ENCODE results near the gene UBE2E3.
"Not testable (repeated sequence)": the region's sequence is repeated elsewhere in the genome, so short reads cannot be mapped to it uniquely, and the experiment has no call there.

Gene UBE2E3

DNA sequence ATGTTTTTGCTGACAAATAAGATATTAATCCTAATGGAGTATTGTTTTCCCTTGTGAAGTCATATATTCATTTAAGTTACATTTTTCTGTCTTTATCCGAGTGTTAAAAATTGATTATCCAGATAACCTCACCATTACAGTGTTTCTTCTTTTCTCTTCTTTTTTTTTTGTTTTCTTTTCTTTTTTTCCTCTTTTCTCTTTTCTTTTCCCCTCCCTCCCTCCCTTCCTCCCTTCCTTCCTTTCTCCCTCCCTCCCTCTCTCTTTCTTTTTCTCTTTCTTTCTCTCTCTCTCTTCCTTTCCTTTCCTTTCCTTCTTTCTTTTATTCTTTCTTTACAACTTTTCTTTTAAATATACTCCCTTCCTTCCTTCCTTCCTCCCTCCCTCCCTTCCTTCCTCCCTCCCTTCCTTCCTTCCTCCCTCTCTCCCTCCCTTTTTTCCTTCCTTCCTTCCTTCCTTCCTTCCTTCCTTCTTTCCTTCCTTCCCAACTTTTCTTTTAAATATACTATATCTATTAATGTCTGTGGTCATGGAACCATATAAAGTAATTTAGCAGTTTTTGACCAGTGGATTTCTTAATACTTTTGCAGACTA lies 40.9 kb downstream of the UBE2E3 start:
- Histone ChIP-seq H3K9ac (ENCODE audit: low read depth in 1 of 2, low read length in 2 of 2) (no peak overlapping the region), H3K27ac (ENCODE audit: low read depth in 2 of 2, low read length in 2 of 2) (no peak overlapping the region), H3K4me1 (ENCODE audit: control insufficient read depth in 2 of 2, insufficient read depth in 2 of 2, low read length in 2 of 2) (no peaks in the 10 kb centered on the region), H3K4me3 (ENCODE audit: low read length in 2 of 2) (no peak overlapping the region), H3K9me3 (ENCODE audit: control insufficient read depth in 2 of 2, low read length in 2 of 2) (no peaks in the 10 kb centered on the region), H3K36me3 (ENCODE audit: control insufficient read depth in 2 of 2, insufficient read depth in 2 of 2, low read length in 2 of 2) (no peaks in the 10 kb centered on the region), H3K27me3 (ENCODE audit: control insufficient read depth in 2 of 2, insufficient read depth in 2 of 2, low read length in 2 of 2) (no peaks in the 10 kb centered on the region)

DNA sequence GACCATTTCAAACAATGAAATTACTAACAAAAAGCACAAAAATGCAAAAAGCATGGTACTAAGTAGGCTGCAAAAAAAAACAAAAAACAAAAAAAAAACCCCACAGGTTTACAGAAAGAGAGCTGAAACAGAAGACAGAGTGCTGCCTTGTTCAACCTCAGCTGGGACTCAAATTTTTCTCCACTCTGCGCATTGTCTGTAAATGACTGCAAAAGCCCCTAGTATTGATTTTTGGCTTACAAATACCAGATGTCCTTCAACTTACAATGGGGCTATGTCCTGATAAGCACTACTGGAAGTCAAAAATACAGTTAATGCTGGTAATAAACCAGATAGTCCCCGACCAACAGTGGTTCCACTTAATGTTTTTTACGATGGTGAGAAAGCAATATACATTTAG lies 42.2 kb downstream of the UBE2E3 start:
- H3K36me3 ChIP-seq (ENCODE audit: control insufficient read depth in 2 of 2, insufficient read depth in 2 of 2, low read length in 2 of 2): no peaks in the 10 kb centered on the region
- H3K9ac ChIP-seq (ENCODE audit: low read depth in 1 of 2, low read length in 2 of 2): no peak overlapping the region
- no peak overlapping the region for H3K4me3 ChIP-seq (ENCODE audit: low read length in 2 of 2)
- no peaks in the 10 kb centered on the region for H3K27me3 ChIP-seq (ENCODE audit: control insufficient read depth in 2 of 2, insufficient read depth in 2 of 2, low read length in 2 of 2)
- H3K4me1 ChIP-seq (ENCODE audit: control insufficient read depth in 2 of 2, insufficient read depth in 2 of 2, low read length in 2 of 2): no peaks in the 10 kb centered on the region
- H3K27ac ChIP-seq (ENCODE audit: low read depth in 2 of 2, low read length in 2 of 2): no peak overlapping the region
- no peaks in the 10 kb centered on the region for H3K9me3 ChIP-seq (ENCODE audit: control insufficient read depth in 2 of 2, low read length in 2 of 2)

DNA sequence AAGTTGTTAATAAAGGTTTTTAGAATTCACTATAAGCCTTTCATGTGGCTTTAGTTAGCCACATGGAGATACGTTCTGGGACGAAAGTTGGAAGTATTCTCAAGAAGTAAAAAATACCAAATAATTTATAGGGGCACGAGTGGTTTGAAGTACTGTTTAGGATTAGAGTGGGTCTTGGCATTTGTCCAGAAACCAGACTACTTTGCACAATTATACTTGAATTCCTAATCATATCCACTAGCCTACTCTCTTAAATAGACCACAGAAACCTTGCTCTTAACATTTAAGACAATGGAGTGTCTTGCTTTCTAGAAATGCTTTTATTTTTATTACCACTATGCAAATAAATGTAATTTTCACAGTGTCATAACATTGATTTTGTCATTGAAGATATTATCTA lies 44.6 kb downstream of the UBE2E3 start:
- Histone ChIP-seq H3K27me3 (ENCODE audit: control insufficient read depth in 2 of 2, insufficient read depth in 2 of 2, low read length in 2 of 2) (no peaks in the 10 kb centered on the region), H3K36me3 (ENCODE audit: control insufficient read depth in 2 of 2, insufficient read depth in 2 of 2, low read length in 2 of 2) (no peaks in the 10 kb centered on the region), H3K4me3 (ENCODE audit: low read length in 2 of 2) (no peak overlapping the region), H3K9me3 (ENCODE audit: control insufficient read depth in 2 of 2, low read length in 2 of 2) (no peaks in the 10 kb centered on the region), H3K27ac (ENCODE audit: low read depth in 2 of 2, low read length in 2 of 2) (no peak overlapping the region), H3K9ac (ENCODE audit: low read depth in 1 of 2, low read length in 2 of 2) (no peak overlapping the region), H3K4me1 (ENCODE audit: control insufficient read depth in 2 of 2, insufficient read depth in 2 of 2, low read length in 2 of 2) (no peaks in the 10 kb centered on the region)

DNA sequence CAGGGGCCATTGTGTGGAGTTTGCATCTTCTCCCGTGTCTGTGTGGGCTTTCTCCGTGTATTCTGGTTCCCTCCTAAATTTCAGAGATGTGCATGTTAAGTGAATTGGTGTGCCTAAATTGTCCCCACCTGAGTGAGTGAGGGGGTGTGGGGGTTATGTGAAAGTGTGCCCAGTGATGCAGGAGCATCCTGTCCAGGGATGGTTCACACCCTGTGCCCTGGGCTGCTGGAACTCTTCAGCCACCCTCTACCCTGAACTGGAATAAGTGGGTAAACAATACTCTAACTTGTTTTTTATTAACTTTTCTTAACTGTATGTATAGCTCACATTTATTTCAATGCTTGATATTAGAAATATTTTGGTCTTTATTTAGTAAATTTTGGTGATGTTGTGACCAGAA lies 56.0 kb downstream of the UBE2E3 start:
- Histone ChIP-seq H3K27me3 (ENCODE audit: control insufficient read depth in 2 of 2, insufficient read depth in 2 of 2, low read length in 2 of 2) (no peaks in the 10 kb centered on the region), H3K4me3 (ENCODE audit: low read length in 2 of 2) (no peak overlapping the region), H3K4me1 (ENCODE audit: control insufficient read depth in 2 of 2, insufficient read depth in 2 of 2, low read length in 2 of 2) (no peaks in the 10 kb centered on the region), H3K9me3 (ENCODE audit: control insufficient read depth in 2 of 2, low read length in 2 of 2) (no peaks in the 10 kb centered on the region), H3K9ac (ENCODE audit: low read depth in 1 of 2, low read length in 2 of 2) (no peak overlapping the region), H3K27ac (ENCODE audit: low read depth in 2 of 2, low read length in 2 of 2) (no peak overlapping the region), H3K36me3 (ENCODE audit: control insufficient read depth in 2 of 2, insufficient read depth in 2 of 2, low read length in 2 of 2) (no peaks in the 10 kb centered on the region)

DNA sequence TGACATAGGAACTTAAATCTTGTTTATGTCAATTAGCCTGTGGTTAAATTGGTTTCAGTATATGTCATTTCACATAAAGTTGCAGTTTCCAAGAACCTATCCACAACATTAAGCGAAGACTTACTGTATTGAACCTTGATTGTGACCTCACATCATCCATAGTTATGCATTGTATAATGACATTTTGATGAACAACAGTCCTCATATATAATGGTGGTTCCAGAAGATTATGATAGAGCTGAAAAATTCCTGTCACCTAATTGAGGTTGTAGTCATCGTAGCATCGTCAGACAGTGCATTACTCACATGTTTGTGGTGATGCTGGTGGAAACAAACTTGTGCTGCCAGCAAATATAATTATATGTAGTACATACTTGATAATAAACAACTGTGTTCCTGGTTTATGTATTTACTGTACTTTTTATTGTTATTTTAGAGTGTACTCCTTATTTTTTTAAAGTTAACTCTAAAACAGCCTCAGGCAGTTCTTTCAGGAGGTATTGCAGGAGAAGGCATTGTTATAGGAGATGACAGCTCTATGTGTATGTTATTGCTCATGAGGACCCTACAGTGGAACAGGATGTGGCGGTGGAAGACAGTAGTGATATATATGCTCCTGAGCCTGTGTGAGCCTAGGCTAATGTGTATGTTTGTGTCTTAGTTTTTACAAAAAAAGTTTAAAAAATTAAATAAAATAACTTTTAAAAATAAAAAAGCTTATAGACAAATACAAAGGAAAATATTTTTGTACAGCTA lies 56.6 kb downstream of the UBE2E3 start:
- Histone ChIP-seq H3K4me3 (ENCODE audit: low read length in 2 of 2) (no peak overlapping the region), H3K36me3 (ENCODE audit: control insufficient read depth in 2 of 2, insufficient read depth in 2 of 2, low read length in 2 of 2) (no peaks in the 10 kb centered on the region), H3K27me3 (ENCODE audit: control insufficient read depth in 2 of 2, insufficient read depth in 2 of 2, low read length in 2 of 2) (no peaks in the 10 kb centered on the region), H3K9ac (ENCODE audit: low read depth in 1 of 2, low read length in 2 of 2) (no peak overlapping the region), H3K9me3 (ENCODE audit: control insufficient read depth in 2 of 2, low read length in 2 of 2) (no peaks in the 10 kb centered on the region), H3K4me1 (ENCODE audit: control insufficient read depth in 2 of 2, insufficient read depth in 2 of 2, low read length in 2 of 2) (no peaks in the 10 kb centered on the region), H3K27ac (ENCODE audit: low read depth in 2 of 2, low read length in 2 of 2) (no peak overlapping the region)

DNA sequence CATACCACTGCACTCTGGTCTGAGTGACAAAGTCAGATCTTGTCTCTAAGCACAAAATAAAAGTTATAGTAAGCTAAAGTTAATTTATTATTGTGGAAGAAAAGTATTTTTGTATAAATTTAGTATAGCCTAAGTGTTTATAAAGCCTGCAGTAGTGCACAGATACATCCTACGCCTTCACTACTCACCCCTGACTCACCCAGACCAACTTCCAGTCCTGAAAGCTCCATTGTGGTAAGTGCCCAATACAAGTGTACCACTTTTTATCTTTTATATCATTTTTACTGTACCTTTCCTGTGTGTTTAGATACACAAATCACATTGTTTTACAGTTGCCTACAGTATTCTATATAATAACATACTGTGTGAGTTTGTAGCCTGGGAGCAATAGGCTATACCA lies 57.5 kb downstream of the UBE2E3 start:
- H3K27ac ChIP-seq (ENCODE audit: low read depth in 2 of 2, low read length in 2 of 2): no peak overlapping the region
- no peak overlapping the region for H3K9ac ChIP-seq (ENCODE audit: low read depth in 1 of 2, low read length in 2 of 2)
- H3K36me3 ChIP-seq (ENCODE audit: control insufficient read depth in 2 of 2, insufficient read depth in 2 of 2, low read length in 2 of 2): no peaks in the 10 kb centered on the region
- H3K27me3 ChIP-seq (ENCODE audit: control insufficient read depth in 2 of 2, insufficient read depth in 2 of 2, low read length in 2 of 2): no peaks in the 10 kb centered on the region
- H3K9me3 ChIP-seq (ENCODE audit: control insufficient read depth in 2 of 2, low read length in 2 of 2): no peaks in the 10 kb centered on the region
- H3K4me1 ChIP-seq (ENCODE audit: control insufficient read depth in 2 of 2, insufficient read depth in 2 of 2, low read length in 2 of 2): no peaks in the 10 kb centered on the region
- H3K4me3 ChIP-seq (ENCODE audit: low read length in 2 of 2): no peak overlapping the region

DNA sequence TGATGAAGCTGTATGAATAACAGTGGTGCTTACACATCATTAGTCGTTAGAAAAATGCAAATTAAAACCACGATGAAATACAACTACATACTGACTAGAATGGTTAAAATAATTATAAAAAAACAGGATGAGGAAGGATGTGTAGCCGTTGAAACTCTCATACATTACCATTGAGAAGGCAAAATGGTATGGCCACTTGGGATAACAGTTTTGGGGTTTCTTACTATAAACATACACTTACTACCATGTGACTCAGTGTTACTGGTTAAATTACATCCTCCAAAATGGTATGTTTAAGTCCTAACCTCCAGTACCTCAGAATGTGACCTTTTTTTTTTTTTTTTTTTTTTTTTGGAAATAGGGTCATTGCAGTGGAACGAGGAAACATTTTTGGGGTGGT lies 58.4 kb downstream of the UBE2E3 start:
- H3K9me3 ChIP-seq (ENCODE audit: control insufficient read depth in 2 of 2, low read length in 2 of 2): no peaks in the 10 kb centered on the region
- H3K9ac ChIP-seq (ENCODE audit: low read depth in 1 of 2, low read length in 2 of 2): no peak overlapping the region
- no peak overlapping the region for H3K4me3 ChIP-seq (ENCODE audit: low read length in 2 of 2)
- no peaks in the 10 kb centered on the region for H3K36me3 ChIP-seq (ENCODE audit: control insufficient read depth in 2 of 2, insufficient read depth in 2 of 2, low read length in 2 of 2)
- no peaks in the 10 kb centered on the region for H3K27me3 ChIP-seq (ENCODE audit: control insufficient read depth in 2 of 2, insufficient read depth in 2 of 2, low read length in 2 of 2)
- H3K4me1 ChIP-seq (ENCODE audit: control insufficient read depth in 2 of 2, insufficient read depth in 2 of 2, low read length in 2 of 2): no peaks in the 10 kb centered on the region
- no peak overlapping the region for H3K27ac ChIP-seq (ENCODE audit: low read depth in 2 of 2, low read length in 2 of 2)

DNA sequence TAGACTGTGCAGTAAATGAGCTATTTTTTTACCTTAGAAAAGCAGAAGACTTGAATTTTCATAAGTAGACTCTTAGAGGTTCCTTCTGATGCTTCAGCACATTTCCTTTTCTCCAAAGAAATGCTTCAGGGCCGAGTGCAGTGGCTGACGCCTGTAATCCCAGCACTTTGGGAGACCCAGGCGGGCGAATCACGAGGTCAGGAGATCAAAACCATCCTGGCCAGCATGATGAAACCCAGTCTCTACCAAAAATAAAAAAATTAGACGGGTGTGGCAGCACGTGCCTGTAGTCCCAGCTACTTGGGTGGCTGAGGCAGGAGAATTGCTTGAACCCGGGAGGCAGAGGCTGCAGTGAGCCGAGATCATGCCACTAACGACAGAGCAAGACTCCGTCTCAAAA lies 60.4 kb downstream of the UBE2E3 start:
- H3K4me1 ChIP-seq (ENCODE audit: control insufficient read depth in 2 of 2, insufficient read depth in 2 of 2, low read length in 2 of 2); H3K27ac ChIP-seq (ENCODE audit: low read depth in 2 of 2, low read length in 2 of 2); H3K9me3 ChIP-seq (ENCODE audit: control insufficient read depth in 2 of 2, low read length in 2 of 2); H3K36me3 ChIP-seq (ENCODE audit: control insufficient read depth in 2 of 2, insufficient read depth in 2 of 2, low read length in 2 of 2); H3K4me3 ChIP-seq (ENCODE audit: low read length in 2 of 2); H3K27me3 ChIP-seq (ENCODE audit: control insufficient read depth in 2 of 2, insufficient read depth in 2 of 2, low read length in 2 of 2); H3K9ac ChIP-seq (ENCODE audit: low read depth in 1 of 2, low read length in 2 of 2): not testable (repeated sequence)

DNA sequence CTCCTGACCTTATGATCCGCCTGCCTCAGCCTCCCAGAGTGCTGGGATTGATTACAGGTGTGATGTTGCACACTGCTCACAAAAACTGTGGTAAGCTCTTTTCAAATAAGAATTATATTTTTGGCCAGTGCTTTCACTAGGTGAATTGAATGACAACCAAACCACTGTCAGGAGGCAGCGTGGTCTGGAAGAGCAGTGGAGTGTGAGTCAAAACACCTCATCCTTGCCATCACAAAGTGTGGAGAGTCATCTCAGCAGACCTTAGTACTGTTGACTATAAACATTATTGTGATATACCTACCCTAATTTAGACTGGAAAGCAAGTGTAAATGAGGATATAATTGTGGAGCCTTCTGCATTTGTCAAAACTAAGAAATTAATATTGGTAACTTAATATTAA lies 61.3 kb downstream of the UBE2E3 start:
- H3K9ac ChIP-seq (ENCODE audit: low read depth in 1 of 2, low read length in 2 of 2): no peak overlapping the region
- no peaks in the 10 kb centered on the region for H3K9me3 ChIP-seq (ENCODE audit: control insufficient read depth in 2 of 2, low read length in 2 of 2)
- no peaks in the 10 kb centered on the region for H3K27me3 ChIP-seq (ENCODE audit: control insufficient read depth in 2 of 2, insufficient read depth in 2 of 2, low read length in 2 of 2)
- no peaks in the 10 kb centered on the region for H3K36me3 ChIP-seq (ENCODE audit: control insufficient read depth in 2 of 2, insufficient read depth in 2 of 2, low read length in 2 of 2)
- H3K4me3 ChIP-seq (ENCODE audit: low read length in 2 of 2): no peak overlapping the region
- no peak overlapping the region for H3K27ac ChIP-seq (ENCODE audit: low read depth in 2 of 2, low read length in 2 of 2)
- H3K4me1 ChIP-seq (ENCODE audit: control insufficient read depth in 2 of 2, insufficient read depth in 2 of 2, low read length in 2 of 2): no peaks in the 10 kb centered on the region

DNA sequence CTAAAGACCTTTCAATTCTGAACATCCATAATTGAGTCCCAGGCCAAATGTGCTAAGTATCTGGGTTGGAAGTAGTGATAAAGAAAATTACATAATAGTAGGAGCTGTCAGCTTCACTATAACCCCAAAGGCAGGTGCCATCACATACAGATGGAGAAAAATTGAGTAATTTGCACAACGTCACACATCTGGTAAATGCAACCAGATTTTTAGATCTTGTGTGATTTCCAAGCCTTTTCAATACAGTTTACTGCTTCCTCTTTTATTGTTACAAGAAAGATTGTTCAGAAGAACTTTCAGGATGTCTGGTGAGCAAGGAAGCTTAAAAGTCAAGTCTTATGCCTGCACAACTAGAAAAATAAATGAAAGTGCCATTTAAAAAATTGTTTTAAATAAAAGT lies 62.3 kb downstream of the UBE2E3 start:
- no peaks in the 10 kb centered on the region for H3K27me3 ChIP-seq (ENCODE audit: control insufficient read depth in 2 of 2, insufficient read depth in 2 of 2, low read length in 2 of 2)

More for the DNA sequence above, 62.3 kb downstream of the UBE2E3 start:
- no peak overlapping the region for H3K27ac ChIP-seq (ENCODE audit: low read depth in 2 of 2, low read length in 2 of 2)
- H3K4me3 ChIP-seq (ENCODE audit: low read length in 2 of 2): no peak overlapping the region
- H3K9me3 ChIP-seq (ENCODE audit: control insufficient read depth in 2 of 2, low read length in 2 of 2): no peaks in the 10 kb centered on the region
- H3K9ac ChIP-seq (ENCODE audit: low read depth in 1 of 2, low read length in 2 of 2): no peak overlapping the region
- H3K36me3 ChIP-seq (ENCODE audit: control insufficient read depth in 2 of 2, insufficient read depth in 2 of 2, low read length in 2 of 2): no peaks in the 10 kb centered on the region
- H3K4me1 ChIP-seq (ENCODE audit: control insufficient read depth in 2 of 2, insufficient read depth in 2 of 2, low read length in 2 of 2): no peaks in the 10 kb centered on the region

Data from mucosa of rectum (tissue), 2 donors.